GM23338 (cell line): ENCODE data around the gene USP31. TPM values are rescaled to one million over a fixed set of nuclear protein-coding genes. Genes with fewer than 3 reads are reported as not detected.

Source experiments
- ATAC-seq: fragments of 200-7000 bp; cut with Tn5 transposase; 3 replicates; pipeline ENCODE4 v1.9.1; 2020
- DNase-seq: peaks from one replicate; pipeline ENCODE4 v3.0.0-alpha.2; 2015; ENCODE audit warnings: low spot score
- H2AFZ ChIP-seq: fragments of 200-600 bp; sonication (generic); 2 replicates; pipeline ENCODE4 v1.8.0; 2016; ENCODE audit warnings: antibody characterized with exemption, mild to moderate bottlenecking, moderate library complexity
- H3F3A ChIP-seq: fragments of 200-600 bp; sonication (generic); replicated peaks from 2 replicates; pipeline ENCODE4 v1.8.0; 2017; ENCODE audit warnings: antibody characterized with exemption, mixed run types, low read depth
- H3K27ac ChIP-seq: fragments of 200-600 bp; sonication (generic); 2 replicates; pipeline ENCODE4 v1.6.1; 2016; ENCODE audit warnings: low read depth
- H3K27me3 ChIP-seq: fragments of 200-600 bp; sonication (generic); 2 replicates; pipeline ENCODE4 v1.8.0; 2016; ENCODE audit warnings: mild to moderate bottlenecking, mixed run types, moderate library complexity; ENCODE audit not compliant: insufficient read depth
- H3K36me3 ChIP-seq: fragments of 200-600 bp; sonication (generic); 2 replicates; pipeline ENCODE4 v1.8.0; 2016; ENCODE audit warnings: mild to moderate bottlenecking; ENCODE audit not compliant: insufficient read depth
- H3K4me1 ChIP-seq: fragments of 200-600 bp; sonication (generic); 2 replicates; pipeline ENCODE4 v1.8.0; 2016; ENCODE audit warnings: mild to moderate bottlenecking, moderate library complexity; ENCODE audit not compliant: insufficient read depth
- H3K4me2 ChIP-seq: fragments of 200-600 bp; sonication (generic); 2 replicates; pipeline ENCODE4 v1.7.1; 2017; ENCODE audit warnings: mixed run types
- H3K4me3 ChIP-seq: fragments of 200-600 bp; sonication (generic); 2 replicates; pipeline ENCODE4 v1.6.1; 2016; ENCODE audit warnings: mixed run types
- H3K79me2 ChIP-seq: fragments of 200-600 bp; sonication (generic); replicated peaks from 2 replicates; pipeline ENCODE4 v1.8.0; 2017; ENCODE audit warnings: mild to moderate bottlenecking; ENCODE audit not compliant: insufficient read depth
- H3K9me2 ChIP-seq: fragments of 200-600 bp; sonication (generic); 2 replicates; pipeline ENCODE4 v1.8.0; 2017; ENCODE audit not compliant: insufficient read depth
- H4K20me1 ChIP-seq: fragments of 200-600 bp; sonication (generic); replicated peaks from 2 replicates; pipeline ENCODE4 v1.8.0; 2017; ENCODE audit warnings: mild to moderate bottlenecking; ENCODE audit not compliant: insufficient read depth
- H3K27ac Mint-ChIP-seq: 2 replicates; pipeline ENCODE4 v1.8.0; 2020; ENCODE audit warnings: inconsistent platforms, mild to moderate bottlenecking, moderate library complexity, mixed read lengths
- H3K27me3 Mint-ChIP-seq: 3 replicates; pipeline ENCODE4 v1.8.0; 2022; ENCODE audit warnings: low read depth, mild to moderate bottlenecking, moderate library complexity, mixed read lengths, inconsistent platforms; ENCODE audit not compliant: insufficient read depth, poor library complexity
- H3K36me3 Mint-ChIP-seq: 3 replicates; pipeline ENCODE4 v1.8.0; 2021; ENCODE audit warnings: low read depth, mild to moderate bottlenecking, inconsistent platforms, moderate library complexity, mixed read lengths
- H3K4me1 Mint-ChIP-seq: 3 replicates; pipeline ENCODE4 v1.8.0; 2020; ENCODE audit warnings: mild to moderate bottlenecking, inconsistent platforms, mixed read lengths
- H3K4me3 Mint-ChIP-seq: 3 replicates; pipeline ENCODE4 v1.8.0; 2021; ENCODE audit warnings: moderate library complexity, mild to moderate bottlenecking, inconsistent platforms, mixed read lengths
- H3K9me3 Mint-ChIP-seq: 3 replicates; pipeline ENCODE4 v1.8.0; 2020; ENCODE audit warnings: moderate library complexity, mild to moderate bottlenecking, inconsistent platforms, mixed read lengths
- CREB1 ChIP-seq: fragments of 250-450 bp; sonication (Bioruptor Pico); IDR thresholded peaks from 2 replicates; pipeline ENCODE4 v1.5.0; 2020; ENCODE audit warnings: low read depth, mild to moderate bottlenecking, moderate library complexity
- EZH2 ChIP-seq: fragments of 200-600 bp; sonication (generic); IDR thresholded peaks from one replicate; pipeline ENCODE4 v1.8.0; 2017; ENCODE audit warnings: antibody characterized with exemption, mild to moderate bottlenecking, low read depth; ENCODE audit not compliant: unreplicated experiment
- EZH2phosphoT487 ChIP-seq: fragments of 200-600 bp; sonication (generic); IDR thresholded peaks from one replicate; pipeline ENCODE4 v1.8.1; 2018; ENCODE audit warnings: antibody characterized with exemption; ENCODE audit not compliant: unreplicated experiment
- JUNB ChIP-seq: IDR thresholded peaks from one replicate; pipeline ENCODE4 v1.6.1; 2016; ENCODE audit warnings: antibody characterized with exemption; ENCODE audit not compliant: unreplicated experiment
- NANOG ChIP-seq: IDR thresholded peaks from 2 replicates; pipeline ENCODE4 v1.6.1; 2016; ENCODE audit warnings: antibody characterized with exemption, borderline replicate concordance
- POLR2AphosphoS5 ChIP-seq: IDR thresholded peaks from 2 replicates; pipeline ENCODE4 v1.6.1; 2016; ENCODE audit warnings: antibody characterized with exemption, low read depth
- STAT1 ChIP-seq: IDR thresholded peaks from one replicate; pipeline ENCODE4 v1.6.1; 2016; ENCODE audit warnings: antibody characterized with exemption; ENCODE audit not compliant: unreplicated experiment
- ZNF114 ChIP-seq: fragments of 250-450 bp; sonication (Bioruptor Pico); IDR thresholded peaks from 2 replicates; pipeline ENCODE4 v1.5.0; 2020; ENCODE audit warnings: mild to moderate bottlenecking, moderate library complexity
- ZNF331 ChIP-seq: fragments of 250-450 bp; sonication (Bioruptor Pico); IDR thresholded peaks from 2 replicates; pipeline ENCODE4 v1.5.0; 2020; ENCODE audit warnings: low read depth, mild to moderate bottlenecking, moderate library complexity
- polyA plus RNA-seq: library from polyadenylated mRNA; unstranded; fragments of >200 nt; fragmentation: Nextera tagmentation; extraction: Ambion mirVana; gene quantifications from 2 replicates; pipeline ENCODE4 v1.2.1, GENCODE V29; 2016
- total RNA-seq: library from RNA; depleted of rRNA; stranded (reverse); fragments of >200 nt; shearing (Covaris generic); gene quantifications from 2 replicates; pipeline ENCODE4 v1.2.3, GENCODE V29; 2014
- TF ChIP-seq, protein P1 (sequence below), 2 experiments: fragments of 200-600 bp in 1 of 2; sonication (generic) in 1 of 2; conservative IDR thresholded peaks; 2 replicates each; pipeline versions ENCODE4 v1.5.1 to v1.6.1; 2016 to 2017; ENCODE audit warnings: antibody characterized with exemption in 2 of 2, low read depth in 2 of 2, mild to moderate bottlenecking in 2 of 2, moderate library complexity in 1 of 2
- TF ChIP-seq, protein P2 (sequence below): IDR thresholded peaks from one replicate; pipeline ENCODE4 v1.6.1; 2018; ENCODE audit warnings: antibody characterized with exemption; ENCODE audit not compliant: unreplicated experiment
- TF ChIP-seq, protein P3 (sequence below): fragments of 250-450 bp; sonication (Bioruptor Pico); IDR thresholded peaks from 2 replicates; pipeline ENCODE4 v1.5.0; 2020; ENCODE audit warnings: mild to moderate bottlenecking, moderate library complexity
- TF ChIP-seq, protein P4 (sequence below): IDR thresholded peaks from 2 replicates; pipeline ENCODE4 v1.6.1; 2016; ENCODE audit warnings: antibody characterized with exemption

The USP31 gene
- total and polyA plus RNA-seq, 2 experiments from 2014 or later, result 4.3 to 17.9 TPM

DNA sequence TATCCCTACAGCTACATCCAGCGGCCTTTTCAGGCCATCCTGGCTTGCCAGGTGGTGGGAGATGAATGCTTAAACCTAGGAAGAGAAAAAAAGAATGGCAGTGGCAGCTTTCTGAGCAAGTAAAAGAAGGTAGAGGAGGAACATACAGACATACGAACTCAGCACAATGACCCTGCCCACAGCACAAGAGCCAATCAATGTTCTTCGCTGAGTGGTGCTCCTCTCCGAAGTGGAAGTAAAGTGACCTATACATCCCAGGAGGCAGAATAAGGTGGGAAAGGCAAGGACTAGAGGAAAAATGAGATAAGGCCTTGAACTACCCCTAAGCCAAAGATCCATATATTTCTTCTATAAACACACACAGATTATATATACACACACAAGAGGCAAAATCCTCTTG lies 28.7 kb downstream of the USP31 start:
- Histone ChIP-seq H4K20me1 (peaks cover 53% of the 10 kb centered on the region), H2AFZ (no peak overlapping the region), H3K9me2 (no peaks in the 10 kb centered on the region), H3K27ac (no peak overlapping the region), H3K4me2 (no peak overlapping the region), H3K4me1 (peaks cover 46% of the 10 kb centered on the region), H3K36me3 (no peaks in the 10 kb centered on the region), H3K4me3 (no peak overlapping the region), H3K79me2 (peaks cover 99% of the 10 kb centered on the region), H3K27me3 (no peaks in the 10 kb centered on the region), H3F3A (no peaks in the 10 kb centered on the region)
- DNase-seq, result no peak
- H3K27me3 Mint-ChIP-seq, result peaks cover 6% of the 10 kb centered on the region
- no peaks in the 10 kb centered on the region for H3K9me3 Mint-ChIP-seq
- H3K36me3 Mint-ChIP-seq, result no peaks in the 10 kb centered on the region
- no peak overlapping the region for H3K4me3 Mint-ChIP-seq
- no peak overlapping the region for H3K27ac Mint-ChIP-seq
- ATAC-seq, result peak; percentile 71
- TF ChIP-seq JUNB, result no peak
- TF ChIP-seq STAT1, result no peak
- TF ChIP-seq ZNF114, result no peak
- TF ChIP-seq, protein P1, sequence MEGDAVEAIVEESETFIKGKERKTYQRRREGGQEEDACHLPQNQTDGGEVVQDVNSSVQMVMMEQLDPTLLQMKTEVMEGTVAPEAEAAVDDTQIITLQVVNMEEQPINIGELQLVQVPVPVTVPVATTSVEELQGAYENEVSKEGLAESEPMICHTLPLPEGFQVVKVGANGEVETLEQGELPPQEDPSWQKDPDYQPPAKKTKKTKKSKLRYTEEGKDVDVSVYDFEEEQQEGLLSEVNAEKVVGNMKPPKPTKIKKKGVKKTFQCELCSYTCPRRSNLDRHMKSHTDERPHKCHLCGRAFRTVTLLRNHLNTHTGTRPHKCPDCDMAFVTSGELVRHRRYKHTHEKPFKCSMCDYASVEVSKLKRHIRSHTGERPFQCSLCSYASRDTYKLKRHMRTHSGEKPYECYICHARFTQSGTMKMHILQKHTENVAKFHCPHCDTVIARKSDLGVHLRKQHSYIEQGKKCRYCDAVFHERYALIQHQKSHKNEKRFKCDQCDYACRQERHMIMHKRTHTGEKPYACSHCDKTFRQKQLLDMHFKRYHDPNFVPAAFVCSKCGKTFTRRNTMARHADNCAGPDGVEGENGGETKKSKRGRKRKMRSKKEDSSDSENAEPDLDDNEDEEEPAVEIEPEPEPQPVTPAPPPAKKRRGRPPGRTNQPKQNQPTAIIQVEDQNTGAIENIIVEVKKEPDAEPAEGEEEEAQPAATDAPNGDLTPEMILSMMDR (conservative IDR thresholded peaks at IDR 0.05; ENCODE audit: low read depth in 2 of 2), result no peak
- no peak for TF ChIP-seq NANOG
- TF ChIP-seq, protein P2, sequence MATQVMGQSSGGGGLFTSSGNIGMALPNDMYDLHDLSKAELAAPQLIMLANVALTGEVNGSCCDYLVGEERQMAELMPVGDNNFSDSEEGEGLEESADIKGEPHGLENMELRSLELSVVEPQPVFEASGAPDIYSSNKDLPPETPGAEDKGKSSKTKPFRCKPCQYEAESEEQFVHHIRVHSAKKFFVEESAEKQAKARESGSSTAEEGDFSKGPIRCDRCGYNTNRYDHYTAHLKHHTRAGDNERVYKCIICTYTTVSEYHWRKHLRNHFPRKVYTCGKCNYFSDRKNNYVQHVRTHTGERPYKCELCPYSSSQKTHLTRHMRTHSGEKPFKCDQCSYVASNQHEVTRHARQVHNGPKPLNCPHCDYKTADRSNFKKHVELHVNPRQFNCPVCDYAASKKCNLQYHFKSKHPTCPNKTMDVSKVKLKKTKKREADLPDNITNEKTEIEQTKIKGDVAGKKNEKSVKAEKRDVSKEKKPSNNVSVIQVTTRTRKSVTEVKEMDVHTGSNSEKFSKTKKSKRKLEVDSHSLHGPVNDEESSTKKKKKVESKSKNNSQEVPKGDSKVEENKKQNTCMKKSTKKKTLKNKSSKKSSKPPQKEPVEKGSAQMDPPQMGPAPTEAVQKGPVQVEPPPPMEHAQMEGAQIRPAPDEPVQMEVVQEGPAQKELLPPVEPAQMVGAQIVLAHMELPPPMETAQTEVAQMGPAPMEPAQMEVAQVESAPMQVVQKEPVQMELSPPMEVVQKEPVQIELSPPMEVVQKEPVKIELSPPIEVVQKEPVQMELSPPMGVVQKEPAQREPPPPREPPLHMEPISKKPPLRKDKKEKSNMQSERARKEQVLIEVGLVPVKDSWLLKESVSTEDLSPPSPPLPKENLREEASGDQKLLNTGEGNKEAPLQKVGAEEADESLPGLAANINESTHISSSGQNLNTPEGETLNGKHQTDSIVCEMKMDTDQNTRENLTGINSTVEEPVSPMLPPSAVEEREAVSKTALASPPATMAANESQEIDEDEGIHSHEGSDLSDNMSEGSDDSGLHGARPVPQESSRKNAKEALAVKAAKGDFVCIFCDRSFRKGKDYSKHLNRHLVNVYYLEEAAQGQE, result no peak
- no peak for TF ChIP-seq POLR2AphosphoS5
- no peak for TF ChIP-seq ZNF331
- no peak for TF ChIP-seq EZH2phosphoT487
- no peak for TF ChIP-seq EZH2
- TF ChIP-seq CREB1 (CRISPR knock-in tag), result no peak
- TF ChIP-seq, protein P3, sequence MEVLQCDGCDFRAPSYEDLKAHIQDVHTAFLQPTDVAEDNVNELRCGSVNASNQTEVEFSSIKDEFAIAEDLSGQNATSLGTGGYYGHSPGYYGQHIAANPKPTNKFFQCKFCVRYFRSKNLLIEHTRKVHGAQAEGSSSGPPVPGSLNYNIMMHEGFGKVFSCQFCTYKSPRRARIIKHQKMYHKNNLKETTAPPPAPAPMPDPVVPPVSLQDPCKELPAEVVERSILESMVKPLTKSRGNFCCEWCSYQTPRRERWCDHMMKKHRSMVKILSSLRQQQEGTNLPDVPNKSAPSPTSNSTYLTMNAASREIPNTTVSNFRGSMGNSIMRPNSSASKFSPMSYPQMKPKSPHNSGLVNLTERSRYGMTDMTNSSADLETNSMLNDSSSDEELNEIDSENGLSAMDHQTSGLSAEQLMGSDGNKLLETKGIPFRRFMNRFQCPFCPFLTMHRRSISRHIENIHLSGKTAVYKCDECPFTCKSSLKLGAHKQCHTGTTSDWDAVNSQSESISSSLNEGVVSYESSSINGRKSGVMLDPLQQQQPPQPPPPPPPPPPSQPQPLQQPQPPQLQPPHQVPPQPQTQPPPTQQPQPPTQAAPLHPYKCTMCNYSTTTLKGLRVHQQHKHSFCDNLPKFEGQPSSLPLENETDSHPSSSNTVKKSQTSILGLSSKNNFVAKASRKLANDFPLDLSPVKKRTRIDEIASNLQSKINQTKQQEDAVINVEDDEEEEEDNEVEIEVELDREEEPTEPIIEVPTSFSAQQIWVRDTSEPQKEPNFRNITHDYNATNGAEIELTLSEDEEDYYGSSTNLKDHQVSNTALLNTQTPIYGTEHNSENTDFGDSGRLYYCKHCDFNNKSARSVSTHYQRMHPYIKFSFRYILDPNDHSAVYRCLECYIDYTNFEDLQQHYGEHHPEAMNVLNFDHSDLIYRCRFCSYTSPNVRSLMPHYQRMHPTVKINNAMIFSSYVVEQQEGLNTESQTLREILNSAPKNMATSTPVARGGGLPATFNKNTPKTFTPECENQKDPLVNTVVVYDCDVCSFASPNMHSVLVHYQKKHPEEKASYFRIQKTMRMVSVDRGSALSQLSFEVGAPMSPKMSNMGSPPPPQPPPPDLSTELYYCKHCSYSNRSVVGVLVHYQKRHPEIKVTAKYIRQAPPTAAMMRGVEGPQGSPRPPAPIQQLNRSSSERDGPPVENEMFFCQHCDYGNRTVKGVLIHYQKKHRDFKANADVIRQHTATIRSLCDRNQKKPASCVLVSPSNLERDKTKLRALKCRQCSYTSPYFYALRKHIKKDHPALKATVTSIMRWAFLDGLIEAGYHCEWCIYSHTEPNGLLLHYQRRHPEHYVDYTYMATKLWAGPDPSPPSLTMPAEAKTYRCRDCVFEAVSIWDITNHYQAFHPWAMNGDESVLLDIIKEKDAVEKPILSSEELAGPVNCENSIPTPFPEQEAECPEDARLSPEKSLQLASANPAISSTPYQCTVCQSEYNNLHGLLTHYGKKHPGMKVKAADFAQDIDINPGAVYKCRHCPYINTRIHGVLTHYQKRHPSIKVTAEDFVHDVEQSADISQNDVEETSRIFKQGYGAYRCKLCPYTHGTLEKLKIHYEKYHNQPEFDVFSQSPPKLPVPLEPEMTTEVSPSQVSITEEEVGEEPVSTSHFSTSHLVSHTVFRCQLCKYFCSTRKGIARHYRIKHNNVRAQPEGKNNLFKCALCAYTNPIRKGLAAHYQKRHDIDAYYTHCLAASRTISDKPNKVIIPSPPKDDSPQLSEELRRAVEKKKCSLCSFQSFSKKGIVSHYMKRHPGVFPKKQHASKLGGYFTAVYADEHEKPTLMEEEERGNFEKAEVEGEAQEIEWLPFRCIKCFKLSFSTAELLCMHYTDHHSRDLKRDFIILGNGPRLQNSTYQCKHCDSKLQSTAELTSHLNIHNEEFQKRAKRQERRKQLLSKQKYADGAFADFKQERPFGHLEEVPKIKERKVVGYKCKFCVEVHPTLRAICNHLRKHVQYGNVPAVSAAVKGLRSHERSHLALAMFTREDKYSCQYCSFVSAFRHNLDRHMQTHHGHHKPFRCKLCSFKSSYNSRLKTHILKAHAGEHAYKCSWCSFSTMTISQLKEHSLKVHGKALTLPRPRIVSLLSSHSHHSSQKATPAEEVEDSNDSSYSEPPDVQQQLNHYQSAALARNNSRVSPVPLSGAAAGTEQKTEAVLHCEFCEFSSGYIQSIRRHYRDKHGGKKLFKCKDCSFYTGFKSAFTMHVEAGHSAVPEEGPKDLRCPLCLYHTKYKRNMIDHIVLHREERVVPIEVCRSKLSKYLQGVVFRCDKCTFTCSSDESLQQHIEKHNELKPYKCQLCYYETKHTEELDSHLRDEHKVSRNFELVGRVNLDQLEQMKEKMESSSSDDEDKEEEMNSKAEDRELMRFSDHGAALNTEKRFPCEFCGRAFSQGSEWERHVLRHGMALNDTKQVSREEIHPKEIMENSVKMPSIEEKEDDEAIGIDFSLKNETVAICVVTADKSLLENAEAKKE (CRISPR knock-in tag), result no peak
- TF ChIP-seq, protein P4, sequence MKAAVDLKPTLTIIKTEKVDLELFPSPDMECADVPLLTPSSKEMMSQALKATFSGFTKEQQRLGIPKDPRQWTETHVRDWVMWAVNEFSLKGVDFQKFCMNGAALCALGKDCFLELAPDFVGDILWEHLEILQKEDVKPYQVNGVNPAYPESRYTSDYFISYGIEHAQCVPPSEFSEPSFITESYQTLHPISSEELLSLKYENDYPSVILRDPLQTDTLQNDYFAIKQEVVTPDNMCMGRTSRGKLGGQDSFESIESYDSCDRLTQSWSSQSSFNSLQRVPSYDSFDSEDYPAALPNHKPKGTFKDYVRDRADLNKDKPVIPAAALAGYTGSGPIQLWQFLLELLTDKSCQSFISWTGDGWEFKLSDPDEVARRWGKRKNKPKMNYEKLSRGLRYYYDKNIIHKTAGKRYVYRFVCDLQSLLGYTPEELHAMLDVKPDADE, result no peak
- H3K4me1 Mint-ChIP-seq, result peaks cover 50% of the 10 kb centered on the region
